ENCODE measurements around the gene CDK5RAP1.

Gene CDK5RAP1

DNA sequence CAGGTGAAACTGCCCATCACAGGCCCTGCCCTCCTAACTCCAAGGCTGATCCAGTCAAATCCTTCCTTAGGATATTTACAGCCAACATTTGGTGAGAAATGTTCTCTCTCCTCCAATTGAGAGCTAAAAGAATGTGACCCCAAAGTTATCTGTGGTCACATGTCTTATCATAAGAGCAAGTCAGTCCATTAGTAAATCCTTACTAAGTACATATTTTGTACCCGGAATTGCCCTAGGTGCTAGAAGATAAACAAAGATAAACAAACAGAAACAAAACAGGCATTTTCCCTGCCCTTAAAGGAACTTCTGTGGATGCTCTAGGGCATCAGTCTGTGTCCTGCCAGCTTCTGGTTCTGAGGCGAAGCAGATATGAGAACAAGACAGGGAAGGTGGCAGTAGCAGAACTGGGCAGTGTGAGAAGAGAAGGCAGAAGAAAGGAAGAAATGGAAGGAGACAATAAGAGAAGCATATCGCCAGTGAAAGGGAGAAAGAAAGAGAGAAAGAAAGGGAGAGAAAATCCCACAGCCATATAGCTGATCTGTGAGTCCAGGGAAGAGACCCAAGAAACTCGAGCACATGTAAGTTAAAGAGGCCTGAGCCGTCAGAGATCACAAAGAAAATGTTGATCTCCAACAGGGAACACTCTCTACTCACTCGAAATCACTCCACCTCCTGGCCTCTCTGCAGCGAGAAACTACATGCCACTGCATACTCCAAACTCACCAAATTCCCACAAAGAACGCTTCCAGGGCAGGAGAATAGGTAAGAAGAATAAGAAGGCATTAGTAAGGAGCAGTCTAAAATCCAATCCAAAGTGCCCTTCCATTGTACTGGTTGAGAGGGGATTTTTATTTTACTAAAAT is 41.7 kb downstream of the CDK5RAP1 start:
- DNase-seq (ENCODE audit: low read depth): no peak
- no peak overlapping the region for H3K4me3 ChIP-seq (ENCODE audit: low read depth, low read length)
- no peak for TF ChIP-seq POLR2A (IDR thresholded peaks at IDR 0.05; ENCODE audit: extremely low read depth, insufficient read length)
- TF ChIP-seq MYC (IDR thresholded peaks at IDR 0.05; ENCODE audit: low read depth, low read length): no peak
- TF ChIP-seq, protein P1, sequence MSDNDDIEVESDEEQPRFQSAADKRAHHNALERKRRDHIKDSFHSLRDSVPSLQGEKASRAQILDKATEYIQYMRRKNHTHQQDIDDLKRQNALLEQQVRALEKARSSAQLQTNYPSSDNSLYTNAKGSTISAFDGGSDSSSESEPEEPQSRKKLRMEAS (IDR thresholded peaks at IDR 0.05; ENCODE audit: low read depth, low read length): no peak
- TF ChIP-seq, protein P2, sequence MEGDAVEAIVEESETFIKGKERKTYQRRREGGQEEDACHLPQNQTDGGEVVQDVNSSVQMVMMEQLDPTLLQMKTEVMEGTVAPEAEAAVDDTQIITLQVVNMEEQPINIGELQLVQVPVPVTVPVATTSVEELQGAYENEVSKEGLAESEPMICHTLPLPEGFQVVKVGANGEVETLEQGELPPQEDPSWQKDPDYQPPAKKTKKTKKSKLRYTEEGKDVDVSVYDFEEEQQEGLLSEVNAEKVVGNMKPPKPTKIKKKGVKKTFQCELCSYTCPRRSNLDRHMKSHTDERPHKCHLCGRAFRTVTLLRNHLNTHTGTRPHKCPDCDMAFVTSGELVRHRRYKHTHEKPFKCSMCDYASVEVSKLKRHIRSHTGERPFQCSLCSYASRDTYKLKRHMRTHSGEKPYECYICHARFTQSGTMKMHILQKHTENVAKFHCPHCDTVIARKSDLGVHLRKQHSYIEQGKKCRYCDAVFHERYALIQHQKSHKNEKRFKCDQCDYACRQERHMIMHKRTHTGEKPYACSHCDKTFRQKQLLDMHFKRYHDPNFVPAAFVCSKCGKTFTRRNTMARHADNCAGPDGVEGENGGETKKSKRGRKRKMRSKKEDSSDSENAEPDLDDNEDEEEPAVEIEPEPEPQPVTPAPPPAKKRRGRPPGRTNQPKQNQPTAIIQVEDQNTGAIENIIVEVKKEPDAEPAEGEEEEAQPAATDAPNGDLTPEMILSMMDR (IDR thresholded peaks at IDR 0.05; ENCODE audit: low read depth, low read length): no peak

DNA sequence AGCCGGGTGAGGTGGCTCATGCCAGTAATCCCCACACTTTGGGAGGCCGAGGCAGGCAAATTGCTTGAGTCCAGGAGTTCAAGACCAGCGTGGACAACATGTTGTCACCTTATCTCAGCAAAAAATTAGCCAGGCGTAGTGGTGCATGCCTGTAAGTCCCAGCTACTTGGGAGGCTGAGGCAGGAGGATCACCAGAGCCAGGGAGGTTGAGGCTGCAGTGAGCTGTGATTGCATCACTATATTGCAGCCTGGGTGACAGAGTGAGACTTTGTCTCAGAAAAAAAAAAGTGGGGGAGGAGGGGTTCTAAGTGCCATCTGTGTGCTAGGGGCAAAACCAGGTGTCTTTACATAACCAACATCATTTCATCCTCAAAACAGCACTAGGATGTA is 48.3 kb downstream of the CDK5RAP1 start:
- H3K4me3 ChIP-seq (ENCODE audit: low read depth, low read length): no peak overlapping the region
- no peak for DNase-seq (ENCODE audit: low read depth)
- TF ChIP-seq, protein P1 (IDR thresholded peaks at IDR 0.05; ENCODE audit: low read depth, low read length): no peak
- no peak for TF ChIP-seq MYC (IDR thresholded peaks at IDR 0.05; ENCODE audit: low read depth, low read length)
- TF ChIP-seq, protein P2 (IDR thresholded peaks at IDR 0.05; ENCODE audit: low read depth, low read length): no peak

DNA sequence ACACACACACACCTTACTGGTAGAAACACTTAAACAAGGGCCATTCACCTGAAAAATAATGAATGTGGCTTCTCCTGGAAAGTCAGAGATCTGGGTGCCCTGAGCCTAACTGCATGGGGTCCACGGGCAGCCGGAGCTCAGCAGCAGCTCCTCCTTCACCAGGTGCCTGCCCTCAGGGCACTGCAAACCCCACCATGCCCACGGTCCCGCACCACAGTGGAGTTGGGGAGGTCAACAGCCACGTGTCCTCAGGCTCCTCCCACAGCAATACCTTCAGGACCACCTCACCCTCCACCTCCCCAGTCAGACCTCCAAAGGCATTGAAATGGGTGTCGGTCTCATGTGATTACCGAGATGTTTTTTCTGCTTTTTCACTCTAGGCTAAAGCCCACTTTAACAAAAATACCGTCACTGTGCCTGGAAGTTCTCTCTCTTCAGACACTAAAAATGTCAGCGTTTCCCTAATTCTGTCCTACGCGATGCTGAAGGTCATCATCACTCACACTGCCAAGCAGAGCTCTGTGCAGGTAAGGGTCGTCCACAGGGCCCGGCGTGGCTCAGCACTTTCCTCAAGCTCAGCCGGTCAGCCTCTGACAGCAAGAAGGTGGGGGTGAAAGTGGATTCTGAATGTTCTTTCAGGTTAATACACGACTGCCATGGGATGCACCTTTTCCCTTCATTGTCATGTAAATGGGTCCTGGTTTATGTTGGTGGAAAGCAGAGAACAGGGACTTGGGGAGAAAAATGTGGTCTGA is 48.9 kb downstream of the CDK5RAP1 start:
- H3K4me3 ChIP-seq (ENCODE audit: low read depth, low read length): no peak overlapping the region
- TF ChIP-seq, protein P1 (IDR thresholded peaks at IDR 0.05; ENCODE audit: low read depth, low read length): no peak
- no peak for TF ChIP-seq MYC (IDR thresholded peaks at IDR 0.05; ENCODE audit: low read depth, low read length)
- no peak for DNase-seq (ENCODE audit: low read depth)

DNA sequence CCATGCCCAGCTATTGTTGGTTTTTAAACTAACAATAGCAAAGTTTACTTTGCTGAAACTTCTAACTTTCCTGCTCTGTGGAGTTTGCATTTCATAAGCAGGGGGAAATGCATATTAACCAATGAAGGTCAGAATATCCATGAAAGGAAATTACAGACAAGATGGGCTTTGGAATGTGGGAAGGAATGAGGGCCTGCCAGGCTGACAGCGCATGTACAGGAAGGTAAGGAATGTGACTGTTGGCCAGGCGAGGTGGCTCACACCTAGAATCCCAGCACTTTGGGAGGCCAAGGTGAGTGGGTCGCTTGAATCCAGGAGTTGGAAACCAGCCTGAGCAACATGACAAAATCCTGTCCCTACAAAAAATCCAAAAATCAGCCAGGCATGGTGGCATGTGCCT is 49.6 kb downstream of the CDK5RAP1 start:
- H3K4me3 ChIP-seq (ENCODE audit: low read depth, low read length): no peak overlapping the region
- TF ChIP-seq POLR2A (IDR thresholded peaks at IDR 0.05; ENCODE audit: extremely low read depth, insufficient read length) (no peak), MYC (IDR thresholded peaks at IDR 0.05; ENCODE audit: low read depth, low read length) (no peak)
- TF ChIP-seq, protein P2 (IDR thresholded peaks at IDR 0.05; ENCODE audit: low read depth, low read length): no peak
- TF ChIP-seq, protein P1 (IDR thresholded peaks at IDR 0.05; ENCODE audit: low read depth, low read length): no peak
- no peak for DNase-seq (ENCODE audit: low read depth)

DNA sequence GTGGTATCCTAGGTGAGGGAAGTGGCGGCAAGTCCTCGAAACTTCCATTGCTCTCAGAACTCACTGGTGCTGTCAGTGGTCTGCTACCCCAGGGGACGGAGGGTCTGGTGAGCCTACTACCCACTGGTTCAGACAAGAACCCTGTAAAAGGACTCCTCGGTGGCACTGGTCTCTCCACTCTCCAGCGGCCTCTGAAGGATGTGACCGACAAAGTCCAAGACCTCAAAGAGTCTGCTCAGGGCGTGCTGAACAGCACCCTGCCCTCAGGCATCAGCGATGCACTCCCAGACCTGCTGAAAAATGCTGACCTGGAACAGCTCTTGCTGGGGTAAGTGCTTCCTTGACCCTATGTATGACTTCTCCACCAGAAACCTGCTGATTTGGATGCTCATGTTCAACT is 51.8 kb downstream of the CDK5RAP1 start:
- H3K4me3 ChIP-seq (ENCODE audit: low read depth, low read length): no peak overlapping the region
- TF ChIP-seq, protein P2 (IDR thresholded peaks at IDR 0.05; ENCODE audit: low read depth, low read length): no peak
- no peak for TF ChIP-seq POLR2A (IDR thresholded peaks at IDR 0.05; ENCODE audit: extremely low read depth, insufficient read length)
- TF ChIP-seq MYC (IDR thresholded peaks at IDR 0.05; ENCODE audit: low read depth, low read length): no peak
- TF ChIP-seq, protein P1 (IDR thresholded peaks at IDR 0.05; ENCODE audit: low read depth, low read length): no peak
- no peak for DNase-seq (ENCODE audit: low read depth)
